GM12878 (cell line): ENCODE measurements around the gene FMR1.

Experiments
- BCL11A ChIP-seq: IDR thresholded peaks from 2 replicates; pipeline ENCODE4 v1.6.1; 2011; ENCODE audit warnings: low read depth, low read length
- CHD2 ChIP-seq: IDR thresholded peaks from 2 replicates; pipeline ENCODE4 v1.6.1; 2011; ENCODE audit warnings: low read depth, low read length, improper control_type of control experiment, borderline replicate concordance
- CTCF ChIP-seq, 3 experiments: IDR thresholded peaks in 2 of 3; conservative IDR thresholded peaks in 1 of 3; 2 replicates each; pipeline ENCODE4 v1.5.1; 2011; ENCODE audit warnings: low read depth in 3 of 3, low read length in 3 of 3, mild to moderate bottlenecking in 3 of 3, control low read depth in 2 of 3, moderate library complexity in 2 of 3, inconsistent platforms in 1 of 3, mixed read lengths in 1 of 3; ENCODE audit not compliant: control insufficient read depth in 2 of 3, insufficient read depth in 1 of 3; ENCODE audit errors: extremely low read depth in 1 of 3
- ELK1 ChIP-seq: IDR thresholded peaks from 2 replicates; pipeline ENCODE4 v1.6.1; 2012; ENCODE audit warnings: low read depth, low read length, improper control_type of control experiment
- KDM1A ChIP-seq: fragments of 200-600 bp; sonication (generic); IDR thresholded peaks from 2 replicates; pipeline ENCODE4 v1.6.1; 2016; ENCODE audit warnings: borderline replicate concordance
- RBBP5 ChIP-seq: fragments of 200-600 bp; sonication (generic); conservative IDR thresholded peaks from 2 replicates; pipeline ENCODE4 v1.6.1; 2016
- SIX5 ChIP-seq: IDR thresholded peaks from 2 replicates; pipeline ENCODE4 v1.6.1; 2011; ENCODE audit warnings: mild to moderate bottlenecking, low read depth, low read length, moderate library complexity; ENCODE audit not compliant: severe bottlenecking
- STAT3 ChIP-seq: IDR thresholded peaks from 2 replicates; pipeline ENCODE4 v1.6.1; 2011; ENCODE audit warnings: low read depth, low read length, improper control_type of control experiment
- TBL1XR1 ChIP-seq: IDR thresholded peaks from 2 replicates; pipeline ENCODE4 v1.6.1; 2012; ENCODE audit warnings: low read depth, low read length, improper control_type of control experiment
- ZNF622 ChIP-seq: fragments of 450-650 bp; IDR thresholded peaks from 2 replicates; pipeline ENCODE4 v1.6.1; 2017; ENCODE audit warnings: mild to moderate bottlenecking, inconsistent platforms
- TF ChIP-seq, protein P1 (sequence below): IDR thresholded peaks from 2 replicates; pipeline ENCODE4 v1.6.1; 2012; ENCODE audit warnings: mild to moderate bottlenecking, low read depth, low read length

- TF ChIP-seq CTCF (IDR thresholded peaks at IDR 0.05 in 2 of 3, conservative IDR thresholded peaks at IDR 0.05 in 1 of 3; ENCODE audit: control insufficient read depth in 2 of 3, extremely low read depth in 1 of 3, insufficient read depth in 1 of 3, low read depth in 3 of 3, low read length in 3 of 3) (no peak), ELK1 (no peak), RBBP5 (no peak), CHD2 (no peak), ZNF622 (no peak), SIX5 (no peak), KDM1A (no peak), STAT3 (no peak), BCL11A (no peak), TBL1XR1 (no peak)
- TF ChIP-seq, protein P1, sequence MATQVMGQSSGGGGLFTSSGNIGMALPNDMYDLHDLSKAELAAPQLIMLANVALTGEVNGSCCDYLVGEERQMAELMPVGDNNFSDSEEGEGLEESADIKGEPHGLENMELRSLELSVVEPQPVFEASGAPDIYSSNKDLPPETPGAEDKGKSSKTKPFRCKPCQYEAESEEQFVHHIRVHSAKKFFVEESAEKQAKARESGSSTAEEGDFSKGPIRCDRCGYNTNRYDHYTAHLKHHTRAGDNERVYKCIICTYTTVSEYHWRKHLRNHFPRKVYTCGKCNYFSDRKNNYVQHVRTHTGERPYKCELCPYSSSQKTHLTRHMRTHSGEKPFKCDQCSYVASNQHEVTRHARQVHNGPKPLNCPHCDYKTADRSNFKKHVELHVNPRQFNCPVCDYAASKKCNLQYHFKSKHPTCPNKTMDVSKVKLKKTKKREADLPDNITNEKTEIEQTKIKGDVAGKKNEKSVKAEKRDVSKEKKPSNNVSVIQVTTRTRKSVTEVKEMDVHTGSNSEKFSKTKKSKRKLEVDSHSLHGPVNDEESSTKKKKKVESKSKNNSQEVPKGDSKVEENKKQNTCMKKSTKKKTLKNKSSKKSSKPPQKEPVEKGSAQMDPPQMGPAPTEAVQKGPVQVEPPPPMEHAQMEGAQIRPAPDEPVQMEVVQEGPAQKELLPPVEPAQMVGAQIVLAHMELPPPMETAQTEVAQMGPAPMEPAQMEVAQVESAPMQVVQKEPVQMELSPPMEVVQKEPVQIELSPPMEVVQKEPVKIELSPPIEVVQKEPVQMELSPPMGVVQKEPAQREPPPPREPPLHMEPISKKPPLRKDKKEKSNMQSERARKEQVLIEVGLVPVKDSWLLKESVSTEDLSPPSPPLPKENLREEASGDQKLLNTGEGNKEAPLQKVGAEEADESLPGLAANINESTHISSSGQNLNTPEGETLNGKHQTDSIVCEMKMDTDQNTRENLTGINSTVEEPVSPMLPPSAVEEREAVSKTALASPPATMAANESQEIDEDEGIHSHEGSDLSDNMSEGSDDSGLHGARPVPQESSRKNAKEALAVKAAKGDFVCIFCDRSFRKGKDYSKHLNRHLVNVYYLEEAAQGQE: no peak
Observed at GRCh38 chrX:147923605-147924004, 11.9 kb downstream of the FMR1 start.
